HEK293T (cell line): ENCODE measurements around the gene PHF14.

Experiments
- BHLHE40 ChIP-seq: fragments of 450-650 bp; IDR thresholded peaks from 2 replicates; pipeline ENCODE4 v1.6.1; 2016; ENCODE audit warnings: mild to moderate bottlenecking, moderate library complexity, borderline replicate concordance
- ELF4 ChIP-seq: fragments of 450-650 bp; IDR thresholded peaks from 2 replicates; pipeline ENCODE4 v1.6.1; 2017; ENCODE audit warnings: antibody characterized with exemption
- FOXA1 ChIP-seq: fragments of 450-650 bp; IDR thresholded peaks from 2 replicates; pipeline ENCODE4 v1.6.1; 2016; ENCODE audit warnings: mild to moderate bottlenecking
- FOXK2 ChIP-seq: fragments of 450-650 bp; IDR thresholded peaks from 2 replicates; pipeline ENCODE4 v1.6.1; 2016; ENCODE audit warnings: mild to moderate bottlenecking
- FOXM1 ChIP-seq: fragments of 450-650 bp; IDR thresholded peaks from 2 replicates; pipeline ENCODE4 v1.6.1; 2017; ENCODE audit warnings: mild to moderate bottlenecking, borderline replicate concordance
- HDGF ChIP-seq: fragments of 450-650 bp; IDR thresholded peaks from 2 replicates; pipeline ENCODE4 v1.6.1; 2017; ENCODE audit warnings: antibody characterized with exemption, borderline replicate concordance
- LEF1 ChIP-seq: fragments of 450-650 bp; IDR thresholded peaks from 2 replicates; pipeline ENCODE4 v1.6.1; 2017; ENCODE audit warnings: mild to moderate bottlenecking, borderline replicate concordance
- NFRKB ChIP-seq: fragments of 450-650 bp; IDR thresholded peaks from 2 replicates; pipeline ENCODE4 v1.6.1; 2016; ENCODE audit warnings: mild to moderate bottlenecking, moderate library complexity
- PKNOX1 ChIP-seq: fragments of 450-650 bp; IDR thresholded peaks from 2 replicates; pipeline ENCODE4 v1.6.1; 2016
- SP1 ChIP-seq: fragments of 450-650 bp; IDR thresholded peaks from 2 replicates; pipeline ENCODE4 v1.6.1; 2017
- TARDBP ChIP-seq: fragments of 450-650 bp; IDR thresholded peaks from 2 replicates; pipeline ENCODE4 v1.6.1; 2016

- TF ChIP-seq TARDBP (no peak), SP1 (no peak), FOXM1 (no peak), HDGF (no peak), LEF1 (no peak), NFRKB (no peak), FOXA1 (no peak), FOXK2 (no peak), BHLHE40 (no peak), ELF4 (no peak), PKNOX1 (no peak)
These were observed 146.5 kb downstream of the PHF14 start for GRCh38 chr7:11120068-11120664.
